ENCODE data around the gene MOV10L1.

DNA sequence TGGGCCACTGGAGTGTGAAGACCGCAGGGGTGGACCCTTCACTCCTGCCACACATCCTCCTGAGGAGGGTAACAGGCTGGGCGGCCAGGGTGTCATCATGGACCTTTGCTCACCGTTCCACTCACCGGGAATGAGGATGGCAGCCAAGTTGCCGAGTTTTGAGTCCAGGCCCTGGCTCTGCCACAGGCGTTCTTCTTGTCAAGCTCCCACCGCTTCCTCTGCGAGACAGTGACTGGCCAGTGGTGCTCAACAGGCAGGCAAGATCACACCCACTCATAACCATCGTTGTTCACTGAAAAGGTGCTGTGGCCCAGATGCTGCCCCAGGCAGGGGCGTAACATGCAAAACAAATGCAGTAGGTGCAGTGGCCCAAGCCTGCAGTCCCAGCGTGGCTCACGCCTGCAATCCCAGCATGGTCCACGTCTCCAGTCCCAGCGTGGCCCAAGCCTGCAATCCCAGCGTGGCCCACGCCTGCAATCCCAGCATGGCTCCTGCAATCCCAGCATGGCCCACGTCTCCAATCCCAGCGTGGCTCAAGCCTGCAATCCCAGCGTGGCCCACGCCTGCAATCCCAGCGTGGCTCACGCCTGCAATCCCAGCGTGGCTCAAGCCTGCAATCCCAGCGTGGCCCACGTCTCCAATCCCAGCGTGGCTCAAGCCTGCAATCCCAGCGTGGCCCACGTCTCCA is 75.8 kb downstream of the MOV10L1 start:
- TF ChIP-seq, protein P1, sequence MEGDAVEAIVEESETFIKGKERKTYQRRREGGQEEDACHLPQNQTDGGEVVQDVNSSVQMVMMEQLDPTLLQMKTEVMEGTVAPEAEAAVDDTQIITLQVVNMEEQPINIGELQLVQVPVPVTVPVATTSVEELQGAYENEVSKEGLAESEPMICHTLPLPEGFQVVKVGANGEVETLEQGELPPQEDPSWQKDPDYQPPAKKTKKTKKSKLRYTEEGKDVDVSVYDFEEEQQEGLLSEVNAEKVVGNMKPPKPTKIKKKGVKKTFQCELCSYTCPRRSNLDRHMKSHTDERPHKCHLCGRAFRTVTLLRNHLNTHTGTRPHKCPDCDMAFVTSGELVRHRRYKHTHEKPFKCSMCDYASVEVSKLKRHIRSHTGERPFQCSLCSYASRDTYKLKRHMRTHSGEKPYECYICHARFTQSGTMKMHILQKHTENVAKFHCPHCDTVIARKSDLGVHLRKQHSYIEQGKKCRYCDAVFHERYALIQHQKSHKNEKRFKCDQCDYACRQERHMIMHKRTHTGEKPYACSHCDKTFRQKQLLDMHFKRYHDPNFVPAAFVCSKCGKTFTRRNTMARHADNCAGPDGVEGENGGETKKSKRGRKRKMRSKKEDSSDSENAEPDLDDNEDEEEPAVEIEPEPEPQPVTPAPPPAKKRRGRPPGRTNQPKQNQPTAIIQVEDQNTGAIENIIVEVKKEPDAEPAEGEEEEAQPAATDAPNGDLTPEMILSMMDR (IDR thresholded peaks at IDR 0.05) = no peak
- TF ChIP-seq POLR2A (IDR thresholded peaks at IDR 0.05) (no peak), POLR2AphosphoS5 (IDR thresholded peaks at IDR 0.05) (no peak)
